ENCODE data around the gene GDPD4.

Gene GDPD4

GRCh38 chr11:77208535-77208934 lies 93.0 kb downstream of the GDPD4 start:
- TF ChIP-seq, protein P1, sequence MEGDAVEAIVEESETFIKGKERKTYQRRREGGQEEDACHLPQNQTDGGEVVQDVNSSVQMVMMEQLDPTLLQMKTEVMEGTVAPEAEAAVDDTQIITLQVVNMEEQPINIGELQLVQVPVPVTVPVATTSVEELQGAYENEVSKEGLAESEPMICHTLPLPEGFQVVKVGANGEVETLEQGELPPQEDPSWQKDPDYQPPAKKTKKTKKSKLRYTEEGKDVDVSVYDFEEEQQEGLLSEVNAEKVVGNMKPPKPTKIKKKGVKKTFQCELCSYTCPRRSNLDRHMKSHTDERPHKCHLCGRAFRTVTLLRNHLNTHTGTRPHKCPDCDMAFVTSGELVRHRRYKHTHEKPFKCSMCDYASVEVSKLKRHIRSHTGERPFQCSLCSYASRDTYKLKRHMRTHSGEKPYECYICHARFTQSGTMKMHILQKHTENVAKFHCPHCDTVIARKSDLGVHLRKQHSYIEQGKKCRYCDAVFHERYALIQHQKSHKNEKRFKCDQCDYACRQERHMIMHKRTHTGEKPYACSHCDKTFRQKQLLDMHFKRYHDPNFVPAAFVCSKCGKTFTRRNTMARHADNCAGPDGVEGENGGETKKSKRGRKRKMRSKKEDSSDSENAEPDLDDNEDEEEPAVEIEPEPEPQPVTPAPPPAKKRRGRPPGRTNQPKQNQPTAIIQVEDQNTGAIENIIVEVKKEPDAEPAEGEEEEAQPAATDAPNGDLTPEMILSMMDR (conservative IDR thresholded peaks at IDR 0.05): no peak
- no peak overlapping the region for H3K27ac ChIP-seq

- TF ChIP-seq, protein P1 (conservative IDR thresholded peaks at IDR 0.05): no peak
- H3K27ac ChIP-seq: no peak overlapping the region
Observed at GRCh38 chr11:77207618-77208313, 93.7 kb downstream of the GDPD4 start.

- TF ChIP-seq, protein P1 (conservative IDR thresholded peaks at IDR 0.05): no peak
- no peak overlapping the region for H3K27ac ChIP-seq
Observed at GRCh38 chr11:77207019-77207485, 94.4 kb downstream of the GDPD4 start.

DNA sequence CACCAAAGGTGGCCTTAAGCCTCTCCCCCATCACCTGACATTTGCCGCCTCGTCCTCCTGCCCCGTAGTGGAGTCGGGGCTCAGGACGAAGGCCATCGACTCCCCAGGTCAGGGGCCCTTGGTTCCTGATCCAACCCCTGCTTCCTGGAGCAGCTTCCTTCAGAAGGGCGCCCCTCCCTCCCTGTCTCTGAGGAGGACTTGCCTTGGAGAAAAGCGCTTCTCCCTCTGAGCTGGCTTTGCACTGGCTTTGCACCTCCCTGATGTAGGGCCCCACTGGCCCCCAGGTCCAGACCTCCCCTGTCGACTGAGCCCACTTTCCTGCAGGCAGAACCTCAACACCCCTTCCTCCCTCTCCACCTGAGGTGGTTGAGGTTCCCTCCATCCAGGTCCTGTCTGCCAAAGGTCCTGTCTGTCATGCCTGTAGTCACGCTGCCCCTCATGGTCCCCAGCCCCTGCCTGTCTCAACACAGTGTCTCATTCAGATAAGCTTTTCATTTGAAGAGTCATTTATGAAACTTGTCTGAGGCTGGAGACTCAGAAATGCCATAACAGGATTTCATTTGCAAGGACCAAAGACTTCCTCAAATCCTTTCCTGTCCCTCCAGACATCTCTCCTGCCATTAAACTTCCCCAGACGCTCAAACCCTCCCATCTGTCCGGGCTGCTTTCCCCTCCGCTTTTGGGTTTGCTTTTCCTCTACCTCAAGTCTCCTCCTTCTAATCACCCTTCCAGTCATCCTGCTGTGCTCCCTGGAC lies 95.0 kb downstream of the GDPD4 start:
- TF ChIP-seq, protein P1 (conservative IDR thresholded peaks at IDR 0.05): no peak
- H3K27ac ChIP-seq: no peak overlapping the region

GRCh38 chr11:77205467-77206263 lies 95.8 kb downstream of the GDPD4 start:
- H3K27ac ChIP-seq: no peak overlapping the region
- TF ChIP-seq, protein P1 (conservative IDR thresholded peaks at IDR 0.05): no peak

DNA sequence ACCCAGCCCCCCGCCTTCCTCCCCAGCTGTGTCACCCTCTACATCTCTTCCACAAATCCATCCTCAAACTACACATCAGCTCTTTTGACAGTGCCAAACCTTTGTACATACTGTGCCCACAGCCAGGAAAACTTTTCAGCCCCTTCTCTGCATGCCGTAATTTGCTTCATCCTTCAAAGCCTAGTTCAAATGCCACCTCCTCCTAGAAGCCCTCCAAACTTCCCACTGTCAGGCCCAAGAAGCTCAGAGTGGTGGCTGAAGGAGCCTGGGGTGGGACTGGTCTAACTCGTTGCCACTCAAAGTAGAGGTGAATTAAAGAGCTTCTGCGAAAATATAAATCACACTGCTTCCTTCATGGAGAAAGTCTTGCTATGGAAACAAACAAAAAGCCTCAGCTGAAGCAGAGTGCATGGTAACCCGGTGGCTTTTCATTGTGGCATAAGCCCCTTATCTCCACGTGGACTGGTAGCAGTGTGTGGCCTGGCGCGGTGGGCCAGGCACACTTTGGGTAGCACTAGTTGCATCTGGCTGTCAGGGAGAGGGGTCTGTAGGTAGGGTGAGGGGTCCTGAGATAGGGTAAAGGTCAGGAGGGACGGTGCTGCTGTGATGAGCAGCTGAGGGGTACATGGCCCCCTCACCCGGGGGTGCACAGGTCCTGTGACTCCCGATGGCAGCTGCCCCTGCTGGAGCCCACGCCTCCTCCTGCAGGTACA lies 96.6 kb downstream of the GDPD4 start:
- no peak overlapping the region for H3K27ac ChIP-seq
- TF ChIP-seq, protein P1 (conservative IDR thresholded peaks at IDR 0.05): no peak
